Astrocyte of the spinal cord (primary cell): ENCODE measurements around the gene DNAJC18.
A peak's percentile ranks its signal among the peaks of the same experiment; 100 is the strongest.

Experiments used
- DNase-seq: peaks from one replicate; pipeline ENCODE4 v3.0.0; 2011; ENCODE audit warnings: low read depth, low spot score
- H3K4me3 ChIP-seq: 2 replicates; pipeline ENCODE4 v1.5.1; 2011; ENCODE audit warnings: low read depth, mild to moderate bottlenecking, low read length, moderate library complexity
- CTCF ChIP-seq: IDR thresholded peaks from 2 replicates; pipeline ENCODE4 v1.5.1; 2012; ENCODE audit warnings: low read depth, mild to moderate bottlenecking, low read length, inconsistent platforms
- in situ Hi-C: cut with HindIII; loops from 2 replicates; pipeline ENCODE4 v1.10.0; 2017; ENCODE audit warnings: low sequenced_read_pairs

The DNAJC18 gene

GRCh38 chr5:139454568-139455290, 15.4 kb upstream of the DNAJC18 start:
- in situ Hi-C loops = no loop called here
- no peak for DNase-seq
- no peak overlapping the region for H3K4me3 ChIP-seq

DNA sequence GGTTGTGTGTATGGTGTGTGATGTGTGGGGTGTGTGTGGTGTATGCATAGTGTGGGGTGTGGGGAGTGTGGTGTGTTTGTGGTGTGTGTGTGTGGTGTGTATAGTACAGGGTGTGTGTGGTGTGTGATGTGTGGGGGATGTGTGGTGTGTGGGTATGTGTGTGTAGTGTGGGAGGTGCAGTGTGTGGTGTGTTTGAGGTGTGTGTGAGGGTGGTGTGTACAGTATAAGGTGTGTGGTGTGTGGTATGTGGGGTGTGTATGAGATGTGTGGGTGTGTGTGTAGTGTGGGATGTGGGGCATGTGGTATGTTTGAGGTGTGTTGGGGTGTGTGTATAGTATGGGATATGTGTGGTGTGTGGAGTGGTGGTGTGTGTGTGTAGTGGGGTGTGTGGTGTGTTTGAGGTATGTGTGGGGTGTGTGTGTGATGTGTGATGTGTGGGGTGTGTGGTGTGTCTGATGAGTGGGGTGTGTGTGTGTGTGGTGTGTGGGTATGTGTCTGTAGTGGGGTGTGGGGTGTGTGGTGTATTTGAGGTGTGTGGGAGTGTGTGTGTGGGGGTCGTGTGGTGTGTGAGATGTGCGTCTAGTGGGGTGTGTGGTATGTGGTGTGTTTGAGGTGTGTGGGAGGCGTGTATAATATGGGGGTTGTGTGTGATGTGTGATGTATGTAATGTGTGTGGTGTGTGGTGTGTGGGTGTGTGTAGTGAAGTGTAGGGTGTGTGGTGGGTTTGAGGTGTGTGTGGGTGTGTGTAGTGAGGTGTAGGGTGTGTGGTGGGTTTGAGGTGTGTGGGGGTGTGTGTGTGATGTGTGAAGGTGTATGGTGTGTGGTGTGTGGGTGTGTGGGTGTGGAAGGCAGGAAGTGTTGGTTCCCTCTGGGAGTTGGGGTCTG, 14.6 kb upstream of the DNAJC18 start:
- in situ Hi-C loops = no loop called here
- TF ChIP-seq CTCF = no peak
- DNase-seq = no peak
- no peak overlapping the region for H3K4me3 ChIP-seq

More at GRCh38 chr5:139454568-139455290, 15.4 kb upstream of the DNAJC18 start:
- TF ChIP-seq CTCF = no peak

GRCh38 chr5:139451878-139452660, 12.7 kb upstream of the DNAJC18 start:
- H3K4me3 ChIP-seq = no peak overlapping the region
- TF ChIP-seq CTCF = no peak
- DNase-seq = no peak
- in situ Hi-C loops = no loop called here

- no peak for TF ChIP-seq CTCF
- DNase-seq = no peak
- no peak overlapping the region for H3K4me3 ChIP-seq
- in situ Hi-C loops = no loop called here
Measured at GRCh38 chr5:139451176-139451575, 11.9 kb upstream of the DNAJC18 start.

DNA sequence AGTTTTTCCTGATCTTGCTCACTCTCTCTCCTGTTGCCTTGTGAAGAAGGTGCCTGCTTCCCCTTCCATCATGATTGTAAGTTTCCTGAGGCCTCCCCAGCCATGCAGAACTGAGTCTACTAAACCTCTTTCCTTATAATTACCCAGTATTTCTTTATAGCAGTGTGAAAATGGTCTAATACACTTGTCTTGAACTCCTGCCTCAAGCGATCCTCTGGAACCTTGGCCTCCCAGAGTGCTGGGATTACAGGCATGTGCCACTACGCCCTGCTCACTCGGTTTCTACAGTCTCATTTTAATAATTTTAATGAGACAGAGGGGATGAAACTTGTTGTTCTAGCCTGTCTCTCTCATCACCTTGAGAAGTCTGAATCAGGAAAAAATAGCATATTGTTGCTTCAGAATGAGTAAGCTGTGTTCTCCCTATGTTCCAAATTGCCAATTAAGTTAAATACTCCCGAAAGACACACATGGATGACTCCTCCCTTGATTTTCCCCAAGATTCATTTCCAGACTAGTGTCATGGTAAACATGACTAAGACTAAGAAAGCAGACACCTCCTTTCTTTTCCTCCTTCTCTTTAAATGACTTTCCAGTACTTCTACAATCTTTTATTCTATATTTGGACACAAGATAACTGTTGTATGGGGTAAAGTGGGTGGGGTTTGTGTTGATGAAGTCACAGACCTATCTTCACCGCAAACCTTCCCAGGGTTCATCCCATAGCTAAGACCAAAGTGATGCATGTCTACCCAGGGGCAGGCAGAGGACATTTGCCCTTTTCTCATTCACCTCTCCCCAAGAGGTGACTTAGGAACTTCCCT, 7.8 kb upstream of the DNAJC18 start:
- TF ChIP-seq CTCF = no peak
- DNase-seq = peak; percentile 17
- H3K4me3 ChIP-seq = no peak overlapping the region
- in situ Hi-C loops = no loop called here
